GM19351 (cell line): ENCODE measurements around the gene LIPN.
"Not testable (repeated sequence)": the region's sequence is repeated elsewhere in the genome, so short reads cannot be mapped to it uniquely, and the experiment has no call there.

Experiments
- ATAC-seq: cut with Tn5 transposase; IDR thresholded peaks from one replicate; pipeline ENCODE4 v1.9.1; 2021; ENCODE audit warnings: mild to moderate bottlenecking, moderate library complexity; ENCODE audit not compliant: unreplicated experiment

Gene LIPN

GRCh38 chr10:88759366-88760101, at the start of gene LIPN:
Gene LIPN, plus strand, starts transcription at chr10:88760020. Its CDS starts 1,386 bp downstream, at chr10:88761406.
- ATAC-seq, result no peak

GRCh38 chr10:88715517-88715916, 44.3 kb upstream of the LIPN start:
- ATAC-seq, result no peak

GRCh38 chr10:88721392-88721791, 38.4 kb upstream of the LIPN start:
- no peak for ATAC-seq

- ATAC-seq, result no peak
Observed at GRCh38 chr10:88725798-88726197, 34.0 kb upstream of the LIPN start.

GRCh38 chr10:88728107-88728763, 31.6 kb upstream of the LIPN start:
- no peak for ATAC-seq

GRCh38 chr10:88730864-88731263, 29.0 kb upstream of the LIPN start:
- ATAC-seq, result no peak

GRCh38 chr10:88731296-88731695, 28.5 kb upstream of the LIPN start:
- no peak for ATAC-seq

- ATAC-seq, result no peak
Observed at GRCh38 chr10:88733215-88733614, 26.6 kb upstream of the LIPN start.

GRCh38 chr10:88735661-88736060, 24.2 kb upstream of the LIPN start:
- ATAC-seq, result no peak

GRCh38 chr10:88741921-88742320, 17.9 kb upstream of the LIPN start:
- ATAC-seq, result not testable (repeated sequence)

GRCh38 chr10:88742448-88742847, 17.4 kb upstream of the LIPN start:
- ATAC-seq, result no peak

- ATAC-seq, result no peak
Observed at GRCh38 chr10:88744002-88744401, 15.8 kb upstream of the LIPN start.

GRCh38 chr10:88745633-88746032, 14.2 kb upstream of the LIPN start:
- no peak for ATAC-seq

- ATAC-seq, result no peak
Observed at GRCh38 chr10:88754287-88754686, 5.5 kb upstream of the LIPN start.

- peak; percentile 81 for ATAC-seq
Observed at GRCh38 chr10:88755753-88756152, 4.1 kb upstream of the LIPN start.

GRCh38 chr10:88756660-88757059, 3.2 kb upstream of the LIPN start:
- ATAC-seq, result no peak

- ATAC-seq, result no peak
Observed at GRCh38 chr10:88762906-88763305, 3.1 kb downstream of the LIPN start.

GRCh38 chr10:88763441-88763840, 3.6 kb downstream of the LIPN start:
- ATAC-seq, result no peak

GRCh38 chr10:88764110-88764509, 4.3 kb downstream of the LIPN start:
- ATAC-seq, result no peak

- ATAC-seq, result no peak
Observed at GRCh38 chr10:88765816-88766215, 6.0 kb downstream of the LIPN start.

- no peak for ATAC-seq
Observed at GRCh38 chr10:88769384-88769783, 9.6 kb downstream of the LIPN start.

GRCh38 chr10:88781206-88781605, 21.4 kb downstream of the LIPN start:
- ATAC-seq, result no peak

- no peak for ATAC-seq
Observed at GRCh38 chr10:88782222-88782621, 22.4 kb downstream of the LIPN start.
